ENCODE data around the gene SERF2.

- TF ChIP-seq SRSF9 (IDR thresholded peaks at IDR 0.05; ENCODE audit: borderline replicate concordance, insufficient read depth, low read depth, low read length, poor library complexity, severe bottlenecking) (no peak), GABPA (IDR thresholded peaks at IDR 0.05; ENCODE audit: low read depth, low read length) (peak; percentile 78), GABPA (CRISPR knock-in tag; IDR thresholded peaks at IDR 0.05; ENCODE audit: low read depth) (peak; percentile 97)
These were observed 32.5 kb downstream of the SERF2 start, which contains the start of gene MFAP1 for GRCh38 chr15:43824302-43825246.

Data from HepG2 (cell line).